ENCODE results near the gene TM2D3.
"Not testable (repeated sequence)": the region's sequence is repeated elsewhere in the genome, so short reads cannot be mapped to it uniquely, and the experiment has no call there.

The TM2D3 gene

DNA sequence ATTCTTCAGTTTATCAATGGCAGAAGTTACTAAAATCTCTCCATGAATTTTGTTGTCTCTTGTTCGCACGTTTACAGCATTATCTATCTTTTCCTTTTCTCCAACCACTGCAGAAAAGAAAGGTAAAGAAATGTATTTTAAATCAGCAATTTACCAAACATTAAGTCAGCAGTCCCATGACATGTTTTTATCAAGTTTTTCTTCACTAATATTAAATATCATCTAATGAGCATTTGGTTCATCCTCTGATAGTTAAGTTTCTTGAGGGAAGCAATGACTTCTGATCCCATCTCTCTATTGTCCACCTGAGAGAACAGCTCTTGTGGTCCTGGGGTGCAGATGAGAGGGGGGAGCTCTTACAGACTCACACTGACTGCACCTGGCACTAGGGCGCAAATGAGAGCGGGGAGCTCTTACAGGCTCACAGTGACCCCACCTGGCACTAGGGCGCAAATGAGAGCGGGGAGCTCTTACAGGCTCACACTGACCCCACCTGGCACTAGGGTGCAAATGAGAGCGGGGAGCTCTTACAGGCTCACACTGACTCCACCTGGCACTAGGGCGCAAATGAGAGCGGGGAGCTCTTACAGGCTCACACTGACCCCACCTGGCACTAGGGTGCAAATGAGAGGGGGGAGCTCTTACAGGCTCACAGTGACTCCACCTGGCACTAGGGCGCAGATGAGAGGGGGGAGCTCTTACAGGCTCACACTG, 2.6 kb upstream of the TM2D3 start:
- peak; percentile 56 for DNase-seq

GRCh38 chr15:101654171-101654570, 2.0 kb upstream of the TM2D3 start:
- no peak for DNase-seq

DNA sequence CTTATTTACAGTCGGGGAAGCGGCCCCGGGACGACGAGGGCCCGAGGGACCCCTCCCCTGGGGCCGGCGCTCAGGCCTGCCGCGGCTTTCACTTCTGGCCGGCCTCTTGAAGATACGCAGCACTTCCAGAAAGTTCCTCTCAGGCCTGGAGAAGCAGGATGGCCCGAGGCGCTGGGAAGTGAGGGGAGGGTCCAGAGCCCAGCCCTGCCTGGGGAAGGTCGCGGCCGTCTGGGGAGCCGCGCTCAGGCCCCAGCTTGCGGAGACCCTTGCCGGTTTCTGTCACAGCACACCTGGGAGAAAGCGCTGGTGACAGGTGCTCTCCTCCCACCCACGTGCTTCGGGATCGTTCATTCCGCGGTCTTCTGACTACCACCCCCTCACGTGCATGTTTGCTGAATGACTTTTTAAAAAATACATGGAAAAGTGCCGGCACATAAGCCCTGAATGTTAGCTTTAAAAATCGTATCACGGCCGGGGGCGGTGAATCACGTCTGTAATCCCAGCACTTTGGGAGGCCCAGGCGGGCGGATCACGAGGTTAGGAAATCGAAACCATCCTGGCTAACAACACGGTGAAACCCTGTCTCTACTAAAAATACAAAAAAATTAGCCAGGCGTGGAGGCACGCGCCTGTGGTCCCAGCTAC, 727 bp upstream of the TM2D3 start:
- no peak for DNase-seq

GRCh38 chr15:101651554-101652097, 555 bp downstream of the TM2D3 start:
- DNase-seq = no peak

DNA sequence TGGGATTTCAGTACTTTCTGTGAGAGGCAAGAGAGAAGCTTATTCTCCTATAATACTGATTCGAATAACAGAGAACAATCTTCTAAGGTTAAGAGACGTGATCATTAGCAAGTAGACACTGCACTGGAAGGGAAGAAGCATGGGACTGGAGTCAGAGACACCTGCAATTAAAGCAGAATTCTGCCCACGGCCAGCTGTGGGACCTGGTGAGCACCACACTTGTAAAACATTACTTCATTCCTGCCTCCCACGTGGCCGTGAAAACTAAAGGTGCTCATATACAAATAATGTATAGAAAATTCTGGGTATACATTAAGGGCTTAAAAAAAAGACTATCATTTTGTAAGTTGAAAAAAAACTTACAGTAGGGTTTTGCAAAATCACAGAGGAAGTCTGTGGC, 2.0 kb downstream of the TM2D3 start:
- DNase-seq = no peak

- DNase-seq = no peak
Observed at GRCh38 chr15:101648356-101648755, 3.8 kb downstream of the TM2D3 start.

GRCh38 chr15:101647251-101647650, 4.9 kb downstream of the TM2D3 start:
- DNase-seq = no peak

GRCh38 chr15:101646672-101647071, 5.5 kb downstream of the TM2D3 start:
- no peak for DNase-seq

- DNase-seq = no peak
Observed at GRCh38 chr15:101642361-101642760, 9.8 kb downstream of the TM2D3 start.

DNA sequence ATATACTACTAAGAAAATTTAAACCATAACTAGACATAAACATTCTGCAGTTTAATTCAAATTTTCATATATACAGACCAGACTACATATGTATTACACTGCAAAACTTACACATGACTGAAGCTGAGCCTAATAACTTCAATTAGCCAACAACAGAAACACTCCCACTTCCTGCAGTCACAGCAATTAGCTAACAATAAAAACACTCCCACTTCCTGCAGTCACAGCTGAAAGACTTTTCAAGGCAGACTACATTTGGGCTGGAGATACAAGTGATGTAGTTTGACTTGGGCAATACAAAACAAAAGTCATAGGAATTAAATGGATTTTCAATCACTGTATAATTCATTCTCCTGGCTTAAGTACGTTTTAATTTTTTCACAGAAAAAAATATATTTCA, 10.3 kb downstream of the TM2D3 start:
- DNase-seq = peak; percentile 56

DNA sequence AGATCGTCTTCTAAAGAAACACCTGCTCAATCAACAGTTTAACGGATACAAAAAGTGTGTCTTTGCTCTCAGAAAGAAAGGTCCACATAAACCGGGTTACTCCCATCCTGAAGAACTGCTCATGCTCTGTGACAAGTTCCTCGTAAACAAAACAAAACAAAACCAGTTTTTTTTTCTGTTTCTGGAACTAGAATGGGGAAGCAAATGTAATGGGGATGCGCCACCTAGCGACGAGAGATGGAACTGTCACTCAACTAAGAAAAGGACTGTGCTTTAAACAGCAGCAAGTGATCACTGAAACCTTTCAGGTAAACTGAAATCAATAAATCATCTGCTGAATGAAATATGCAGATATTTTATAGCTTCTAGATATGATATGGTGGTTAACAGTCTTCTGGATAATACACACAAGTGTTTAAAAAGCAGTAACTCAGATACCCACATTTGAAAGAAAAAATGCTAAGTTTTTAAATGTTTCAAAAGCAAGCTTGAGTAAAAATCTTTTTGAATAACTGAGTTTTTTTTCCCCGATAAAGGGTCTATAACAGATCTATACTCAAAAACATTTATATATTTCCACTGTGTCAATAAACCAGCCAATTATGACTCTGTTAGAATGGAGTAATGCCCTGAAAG, 10.9 kb downstream of the TM2D3 start:
- DNase-seq = peak; percentile 74

DNA sequence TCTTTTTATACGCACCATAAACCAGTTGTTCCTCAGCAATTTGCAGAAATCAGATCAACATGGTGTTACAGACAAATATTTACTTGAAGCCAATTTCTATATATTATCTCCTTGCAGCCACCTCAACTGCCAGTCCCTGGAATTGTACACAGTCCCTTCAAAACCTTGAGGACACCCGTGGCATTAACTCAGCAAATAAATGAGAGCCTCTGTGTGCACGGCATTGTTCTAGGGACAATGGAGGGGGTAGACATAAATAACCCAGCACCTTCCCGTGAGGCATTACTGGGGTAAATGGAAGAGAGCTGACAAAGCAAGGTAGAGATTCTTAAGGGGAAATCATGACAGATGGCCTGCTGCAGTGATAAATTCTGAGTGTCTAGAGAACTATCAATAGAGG, 12.5 kb downstream of the TM2D3 start:
- DNase-seq = no peak

- no peak for DNase-seq
Observed at GRCh38 chr15:101637919-101638318, 14.3 kb downstream of the TM2D3 start.

- DNase-seq = no peak
Observed at GRCh38 chr15:101637516-101637915, 14.7 kb downstream of the TM2D3 start.

DNA sequence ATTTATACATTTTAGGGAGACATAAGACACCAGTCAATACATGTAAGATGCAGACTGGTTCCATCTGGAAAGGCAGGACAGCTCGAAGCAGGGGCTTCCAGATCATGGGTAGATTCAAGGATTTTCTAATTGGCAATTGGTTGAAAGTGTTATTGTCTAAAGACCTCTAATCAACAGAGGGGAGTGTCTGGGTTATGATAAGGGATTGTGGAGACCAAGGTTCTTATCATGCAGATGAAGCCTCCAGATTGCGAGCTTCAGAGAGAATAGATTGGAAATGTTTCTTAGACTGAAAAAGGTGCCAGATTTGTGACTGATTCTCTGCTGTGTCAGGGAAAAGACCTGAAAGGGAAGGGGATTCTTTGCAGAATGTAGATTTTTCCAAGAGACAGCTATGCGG, 15.1 kb downstream of the TM2D3 start:
- DNase-seq = no peak

DNA sequence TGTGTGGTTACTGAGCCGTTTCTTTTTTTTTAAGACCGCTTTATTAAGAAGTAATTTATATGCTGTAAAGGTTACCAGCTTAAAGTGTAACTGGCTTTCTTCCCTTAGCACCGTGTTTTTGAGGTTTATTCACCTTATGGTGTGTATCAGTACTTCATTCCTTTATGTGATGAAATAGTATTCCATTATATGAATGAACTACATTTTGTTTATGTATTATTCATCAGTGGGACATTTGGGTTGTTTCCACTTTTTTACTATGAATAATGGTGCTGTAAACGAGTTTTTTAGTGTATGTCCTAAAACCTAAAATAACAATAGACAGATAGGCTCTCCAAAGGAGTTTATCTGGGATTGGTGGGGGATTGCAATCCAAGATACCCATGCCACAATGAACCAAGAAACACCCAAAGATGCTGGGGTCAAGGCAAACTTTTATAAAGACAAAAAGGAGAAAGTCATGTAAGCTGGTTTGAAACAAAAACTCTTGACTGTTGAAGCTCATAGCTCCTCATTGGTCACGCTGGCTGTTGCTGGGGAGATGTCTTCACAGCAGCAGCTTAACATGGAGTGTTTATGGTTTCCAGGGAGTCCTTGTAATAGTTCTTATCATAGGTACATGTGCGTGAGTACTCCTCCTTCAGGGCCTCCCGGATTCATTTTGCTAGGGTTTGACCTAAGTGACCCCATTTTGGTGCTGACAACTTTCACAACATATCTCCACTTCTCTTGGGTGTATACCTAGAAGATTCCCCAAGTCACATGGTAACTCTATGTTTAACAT, 16.0 kb downstream of the TM2D3 start:
- no peak for DNase-seq

GRCh38 chr15:101633356-101633755, 18.8 kb downstream of the TM2D3 start:
- DNase-seq = no peak

- not testable (repeated sequence) for DNase-seq
Observed at GRCh38 chr15:101626729-101627128, 25.5 kb downstream of the TM2D3 start.

DNA sequence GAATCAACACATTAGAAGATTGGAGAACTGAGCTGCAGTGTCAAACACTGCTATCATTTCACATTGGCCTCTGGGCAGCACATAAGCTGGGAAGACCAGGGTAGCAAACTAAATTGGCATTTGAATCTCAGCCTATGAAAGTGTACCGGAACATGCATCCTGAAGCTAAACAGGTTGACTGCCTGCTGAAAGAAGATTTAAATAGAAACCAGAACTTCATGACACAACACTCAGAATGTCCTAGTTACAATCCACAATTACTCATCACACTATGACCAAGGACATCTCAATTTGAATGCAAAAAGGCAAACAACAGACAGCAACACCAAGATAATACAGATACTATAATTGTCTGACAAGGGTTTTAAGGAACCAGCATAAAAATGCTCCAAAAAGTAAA, 26.2 kb downstream of the TM2D3 start:
- no peak for DNase-seq

DNA sequence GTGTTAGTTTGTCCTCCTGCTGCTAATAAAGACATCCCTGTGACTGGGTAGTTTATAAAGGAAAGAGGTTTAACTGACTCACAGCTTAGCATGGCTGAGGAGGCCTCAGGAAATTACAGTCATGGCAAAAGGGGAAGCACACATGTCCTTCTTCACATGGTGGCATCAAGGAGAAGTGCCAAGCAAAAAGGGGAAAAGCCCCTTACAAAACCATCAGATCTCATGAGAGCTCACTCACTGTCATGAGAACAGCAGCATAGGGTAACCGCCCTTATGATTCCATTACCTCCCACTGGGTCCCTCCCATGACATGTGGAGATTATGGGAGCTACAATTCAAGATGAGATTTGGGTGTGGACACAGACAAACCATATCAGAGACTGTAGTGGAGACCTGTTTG, 27.0 kb downstream of the TM2D3 start:
- DNase-seq = peak; percentile 31

DNA sequence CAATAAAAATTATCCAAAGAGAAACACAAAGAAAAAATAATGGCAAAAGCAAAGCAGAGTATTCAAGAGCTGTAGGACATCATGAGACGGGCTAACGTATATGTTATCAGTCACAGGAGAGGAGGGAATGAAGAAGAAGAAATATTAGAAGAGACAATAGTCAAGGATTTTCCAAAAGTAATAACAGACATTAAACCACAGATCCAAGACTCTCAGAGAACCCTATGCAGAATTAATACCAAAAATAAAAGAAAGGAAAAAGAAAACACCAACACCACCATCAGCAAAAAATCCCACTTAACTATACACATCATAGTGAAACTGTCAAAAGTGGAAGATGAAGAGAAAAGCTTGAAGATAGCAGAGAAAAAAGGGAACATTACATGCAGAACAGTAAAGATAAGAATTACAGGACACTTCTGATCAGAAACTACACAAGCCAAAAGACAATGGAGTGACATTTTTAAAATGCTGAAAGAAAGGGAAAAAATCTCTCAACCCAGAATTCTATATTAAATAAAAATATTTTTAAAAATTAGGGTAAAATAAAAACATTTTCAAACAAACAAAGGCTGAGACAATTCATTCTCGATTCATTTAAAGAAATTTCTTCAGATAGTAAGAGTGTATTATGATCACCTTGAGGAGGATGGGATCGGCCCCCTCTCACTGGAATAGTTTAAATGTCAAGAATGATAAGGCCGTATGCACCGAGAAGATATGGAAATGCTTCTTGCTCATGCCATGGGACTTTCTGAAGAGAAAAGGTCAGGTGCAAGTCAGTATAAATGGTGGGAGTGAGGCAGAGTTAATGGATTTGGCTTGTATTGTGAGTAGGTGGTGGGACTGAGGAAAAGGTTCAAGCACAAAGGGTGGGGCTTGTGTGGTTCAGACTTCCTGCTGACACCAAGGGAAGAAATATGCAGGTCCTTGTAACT, 28.5 kb downstream of the TM2D3 start:
- no peak for DNase-seq

GRCh38 chr15:101621961-101622360, 30.2 kb downstream of the TM2D3 start:
- no peak for DNase-seq

Data from CD4-positive, alpha-beta T cell treated with Interleukin-15 for 1 hour (primary cell).